ENCODE measurements around the gene THAP3.

THAP3 gene

GRCh38 chr1:6667139-6667538 lies 42.5 kb downstream of the THAP3 start:
- TF ChIP-seq CTCF (IDR thresholded peaks at IDR 0.05; ENCODE audit: low read depth, low read length, missing control alignments) = no peak
- no peak for DNase-seq (ENCODE audit: extremely low read depth, low read depth)
- no peak overlapping the region for H3K4me3 ChIP-seq (replicated peaks; ENCODE audit: low read depth, low read length)

- no peak for DNase-seq (ENCODE audit: extremely low read depth, low read depth)
These were observed 43.8 kb downstream of the THAP3 start for GRCh38 chr1:6668503-6668902.

GRCh38 chr1:6672558-6672957 lies 47.9 kb downstream of the THAP3 start:
- TF ChIP-seq CTCF (IDR thresholded peaks at IDR 0.05; ENCODE audit: low read depth, low read length, missing control alignments) = no peak
- DNase-seq (ENCODE audit: extremely low read depth, low read depth) = no peak
- H3K4me3 ChIP-seq (replicated peaks; ENCODE audit: low read depth, low read length) = no peak overlapping the region

More at GRCh38 chr1:6668503-6668902, 43.8 kb downstream of the THAP3 start:
- H3K4me3 ChIP-seq (replicated peaks; ENCODE audit: low read depth, low read length) = no peak overlapping the region
- TF ChIP-seq CTCF (IDR thresholded peaks at IDR 0.05; ENCODE audit: low read depth, low read length, missing control alignments) = no peak

- DNase-seq (ENCODE audit: extremely low read depth, low read depth) = no peak
- no peak overlapping the region for H3K4me3 ChIP-seq (replicated peaks; ENCODE audit: low read depth, low read length)
- no peak for TF ChIP-seq CTCF (IDR thresholded peaks at IDR 0.05; ENCODE audit: low read depth, low read length, missing control alignments)
These were observed 49.2 kb downstream of the THAP3 start for GRCh38 chr1:6673816-6674398.

GRCh38 chr1:6674771-6675170 lies 50.1 kb downstream of the THAP3 start:
- H3K4me3 ChIP-seq (replicated peaks; ENCODE audit: low read depth, low read length) = no peak overlapping the region
- DNase-seq (ENCODE audit: extremely low read depth, low read depth) = no peak
- TF ChIP-seq CTCF (IDR thresholded peaks at IDR 0.05; ENCODE audit: low read depth, low read length, missing control alignments) = no peak

- DNase-seq (ENCODE audit: extremely low read depth, low read depth) = no peak
- TF ChIP-seq CTCF (IDR thresholded peaks at IDR 0.05; ENCODE audit: low read depth, low read length, missing control alignments) = no peak
- no peak overlapping the region for H3K4me3 ChIP-seq (replicated peaks; ENCODE audit: low read depth, low read length)
These were observed 51.3 kb downstream of the THAP3 start for GRCh38 chr1:6675941-6676340.

Data from HFF-Myc (cell line).